IMR-90 (cell line): ENCODE results near the gene LMBR1L. TPM values are rescaled to one million over a fixed set of nuclear protein-coding genes. Genes with fewer than 3 reads are reported as not detected.

Experiments used
- ATAC-seq: fragments of 200-7000 bp; cut with Tn5 transposase; 2 replicates; pipeline ENCODE4 v1.9.1; 2020; ENCODE audit warnings: low read depth, mild to moderate bottlenecking, moderate library complexity
- BruUV-seq: library from RNA; stranded (reverse); fragments of 400-500 nt; replicated peaks from 2 replicates; lab custom pipeline; 2021; lab: Mats Ljungman, UMichigan
- CTCF ChIA-PET: fragments of 300-600 bp; formaldehyde crosslinking; extraction: SDS; loops from one replicate; lab custom pipeline; 2021; ENCODE audit warnings: antibody characterized with exemption; lab: Yijun Ruan, JAX
- POLR2A ChIA-PET: fragments of 300-600 bp; sonication (Branson Sonifier 250); formaldehyde crosslinking; loops from one replicate; lab custom pipeline; 2022; ENCODE audit warnings: antibody characterized with exemption; ENCODE audit not compliant: unreplicated experiment; lab: Charles Lee
- DNase-seq: peaks from one replicate; pipeline ENCODE4 v3.0.0; 2013
- H2AFZ ChIP-seq: replicated peaks from 2 replicates; pipeline ENCODE3; 2013; ENCODE audit warnings: low read length, mild to moderate bottlenecking; ENCODE audit not compliant: poor library complexity
- H2AK5ac ChIP-seq: 2 replicates; pipeline ENCODE4 v1.6.1; 2013; ENCODE audit warnings: low read depth, low read length, inconsistent platforms
- H2AK9ac ChIP-seq: replicated peaks from 2 replicates; pipeline ENCODE3; 2013; ENCODE audit warnings: mild to moderate bottlenecking, low read depth, low read length, moderate library complexity; ENCODE audit not compliant: poor library complexity
- H2BK120ac ChIP-seq: 2 replicates; pipeline ENCODE4 v1.6.1; 2013; ENCODE audit warnings: low read depth, low read length, inconsistent platforms
- H2BK15ac ChIP-seq: 3 replicates; pipeline ENCODE4 v1.6.1; 2013; ENCODE audit warnings: low read depth, low read length, inconsistent platforms
- H2BK20ac ChIP-seq: 2 replicates; pipeline ENCODE4 v1.6.1; 2013; ENCODE audit warnings: low read depth, mild to moderate bottlenecking, inconsistent platforms, low read length, moderate library complexity
- H2BK5ac ChIP-seq: 2 replicates; pipeline ENCODE4 v1.6.1; 2013; ENCODE audit warnings: mild to moderate bottlenecking, low read depth, low read length, inconsistent platforms; ENCODE audit not compliant: poor library complexity, severe bottlenecking
- H3K14ac ChIP-seq: replicated peaks from 2 replicates; pipeline ENCODE4 v1.6.1; 2013; ENCODE audit warnings: low read depth, low read length, inconsistent platforms
- H3K18ac ChIP-seq: 2 replicates; pipeline ENCODE4 v1.6.1; 2013; ENCODE audit warnings: low read depth, low read length, control low read depth
- H3K23ac ChIP-seq: 2 replicates; pipeline ENCODE4 v1.6.1; 2013; ENCODE audit warnings: low read depth, low read length, inconsistent platforms
- H3K27ac ChIP-seq: 2 replicates; pipeline ENCODE4 v1.5.1; 2013; ENCODE audit warnings: mild to moderate bottlenecking, control low read depth, low read length; ENCODE audit not compliant: insufficient read depth
- H3K27me3 ChIP-seq: 2 replicates; pipeline ENCODE4 v1.6.1; 2013; ENCODE audit warnings: low read length; ENCODE audit not compliant: control insufficient read depth, insufficient read depth
- H3K36me3 ChIP-seq: 2 replicates; pipeline ENCODE4 v1.6.1; 2013; ENCODE audit warnings: low read length, mixed read lengths; ENCODE audit not compliant: control insufficient read depth, insufficient read depth
- H3K4ac ChIP-seq: 2 replicates; pipeline ENCODE4 v1.6.1; 2013; ENCODE audit warnings: low read depth, low read length, inconsistent platforms
- H3K4me1 ChIP-seq: 2 replicates; pipeline ENCODE4 v1.6.1; 2013; ENCODE audit warnings: low read length, mixed read lengths; ENCODE audit not compliant: control insufficient read depth, insufficient read depth
- H3K4me2 ChIP-seq: 2 replicates; pipeline ENCODE4 v1.6.1; 2013; ENCODE audit warnings: low read depth, mild to moderate bottlenecking, control low read depth, low read length, moderate library complexity
- H3K4me3 ChIP-seq: 2 replicates; pipeline ENCODE4 v1.5.1; 2013; ENCODE audit warnings: low read depth, mild to moderate bottlenecking, control low read depth, low read length, moderate library complexity; ENCODE audit not compliant: insufficient read depth
- H3K56ac ChIP-seq: 2 replicates; pipeline ENCODE4 v1.6.1; 2013; ENCODE audit warnings: low read length, inconsistent platforms; ENCODE audit not compliant: insufficient read depth; ENCODE audit errors: extremely low read depth
- H3K79me1 ChIP-seq, 2 experiments: 2 replicates each; pipeline ENCODE4 v1.6.1; 2013; ENCODE audit warnings: low read length in 2 of 2, inconsistent platforms in 1 of 2, low read depth in 1 of 2
- H3K9ac ChIP-seq: 2 replicates; pipeline ENCODE4 v1.6.1; 2013; ENCODE audit warnings: low read depth, low read length, control low read depth
- H3K9me1 ChIP-seq: 2 replicates; pipeline ENCODE4 v1.6.1; 2013; ENCODE audit warnings: low read length, inconsistent platforms; ENCODE audit not compliant: insufficient read depth
- H3K9me3 ChIP-seq: 2 replicates; pipeline ENCODE4 v1.6.1; 2013; ENCODE audit warnings: low read length; ENCODE audit not compliant: control insufficient read depth, insufficient read depth
- H4K20me1 ChIP-seq: 2 replicates; pipeline ENCODE4 v1.6.1; 2013; ENCODE audit warnings: low read length, inconsistent platforms; ENCODE audit not compliant: insufficient read depth
- H4K5ac ChIP-seq: 2 replicates; pipeline ENCODE4 v1.6.1; 2013; ENCODE audit warnings: mild to moderate bottlenecking, low read depth, low read length, control low read depth
- H4K8ac ChIP-seq, 2 experiments: 2 replicates each; pipeline ENCODE4 v1.6.1; 2013; ENCODE audit warnings: low read depth in 2 of 2, low read length in 2 of 2, control low read depth in 1 of 2, inconsistent platforms in 1 of 2
- H4K91ac ChIP-seq: 2 replicates; pipeline ENCODE4 v1.6.1; 2013; ENCODE audit warnings: low read depth, low read length, inconsistent platforms; ENCODE audit not compliant: insufficient read depth
- BHLHE40 ChIP-seq: fragments of 150-350 bp; IDR thresholded peaks from 2 replicates; pipeline ENCODE4 v1.6.1; 2016; ENCODE audit warnings: mild to moderate bottlenecking, low read depth, low read length
- CEBPB ChIP-seq: IDR thresholded peaks from 2 replicates; pipeline ENCODE4 v1.6.1; 2012; ENCODE audit warnings: low read depth, low read length, improper control_type of control experiment
- CHD1 ChIP-seq: IDR thresholded peaks from 2 replicates; pipeline ENCODE4 v1.6.1; 2012; ENCODE audit warnings: low read depth, low read length, improper control_type of control experiment
- FOS ChIP-seq: fragments of 150-350 bp; IDR thresholded peaks from 2 replicates; pipeline ENCODE4 v1.6.1; 2016; ENCODE audit warnings: low read depth, low read length
- MAFK ChIP-seq: IDR thresholded peaks from 2 replicates; pipeline ENCODE4 v1.6.1; 2012; ENCODE audit warnings: low read depth, low read length, improper control_type of control experiment
- MXI1 ChIP-seq: IDR thresholded peaks from 2 replicates; pipeline ENCODE4 v1.6.1; 2012; ENCODE audit warnings: low read depth, mild to moderate bottlenecking, low read length, moderate library complexity, borderline replicate concordance
- NFE2L2 ChIP-seq: fragments of 150-350 bp; IDR thresholded peaks from 2 replicates; pipeline ENCODE4 v1.6.1; 2016; ENCODE audit warnings: low read depth, mild to moderate bottlenecking, low read length
- POLR2A ChIP-seq: IDR thresholded peaks from 2 replicates; pipeline ENCODE4 v1.6.1; 2012; ENCODE audit warnings: mild to moderate bottlenecking, low read depth, low read length
- RAD21 ChIP-seq: IDR thresholded peaks from 2 replicates; pipeline ENCODE4 v1.6.1; 2012; ENCODE audit warnings: low read length, improper control_type of control experiment
- RCOR1 ChIP-seq: IDR thresholded peaks from 2 replicates; pipeline ENCODE4 v1.6.1; 2012; ENCODE audit warnings: mild to moderate bottlenecking, low read length, improper control_type of control experiment; ENCODE audit not compliant: insufficient replicate concordance
- RFX5 ChIP-seq: IDR thresholded peaks from 2 replicates; pipeline ENCODE4 v1.8.0; 2012; ENCODE audit warnings: low read depth, mild to moderate bottlenecking, low read length, moderate library complexity
- SMC3 ChIP-seq: fragments of 150-350 bp; IDR thresholded peaks from 2 replicates; pipeline ENCODE4 v1.6.1; 2016; ENCODE audit warnings: low read depth, mild to moderate bottlenecking, antibody characterized with exemption, low read length, moderate library complexity
- WGBS, 2 experiments: methylation state at CpG; one replicate each; pipeline versions ENCODE4 v1.1.5 to v1.1.7; 2013; ENCODE audit warnings: missing lambda C conversion rate in 2 of 2; ENCODE audit not compliant: insufficient read length in 1 of 2; ENCODE audit errors: extremely low coverage in 2 of 2; 5-methylcytosine and 5-hydroxymethylcytosine counted together
- dilution Hi-C: fragments of 300-500 bp; cut with HindIII; formaldehyde crosslinking; loops from one replicate; pipeline ENCODE4 v1.14.3; 2018; ENCODE audit warnings: low sequenced_read_pairs; ENCODE audit not compliant: unreplicated experiment
- in situ Hi-C: fragments of 300-500 bp; cut with MboI; formaldehyde crosslinking; loops from 3 replicates; pipeline ENCODE4 v1.14.3; 2019; ENCODE audit warnings: low sequenced_read_pairs, inconsistent platforms, mixed read lengths
- intact Hi-C: fragments of 100-400 bp; cut with micrococcal nuclease; formaldehyde crosslinking; loops from 2 replicates; pipeline ENCODE4 v1.10.0; 2022
- polyA plus RNA-seq, 3 experiments: library from polyadenylated mRNA; depleted of rRNA; stranded (reverse); fragments of >200 nt; gene quantifications; 2 replicates each; pipeline ENCODE4 v1.2.3, GENCODE V29; 2012; ENCODE audit warnings: low replicate concordance in 1 of 3
- total RNA-seq: library from RNA; depleted of rRNA; stranded (reverse); fragments of >200 nt; gene quantifications from 2 replicates; pipeline ENCODE4 v1.2.3, GENCODE V29; 2012
- TF ChIP-seq, protein P1 (sequence below): conservative IDR thresholded peaks from 2 replicates; pipeline ENCODE4 v1.5.1; 2012; ENCODE audit warnings: mild to moderate bottlenecking, low read depth, low read length, improper control_type of control experiment
- TF ChIP-seq, protein P2 (sequence below): fragments of 150-350 bp; IDR thresholded peaks from 2 replicates; pipeline ENCODE4 v1.6.1; 2017; ENCODE audit warnings: mild to moderate bottlenecking, antibody characterized with exemption, low read length, low read depth

Gene LMBR1L
- total and polyA plus RNA-seq, 2 of the 4 experiments (the other 2 are of a cell fraction), result 33.0 to 44.6 TPM

DNA sequence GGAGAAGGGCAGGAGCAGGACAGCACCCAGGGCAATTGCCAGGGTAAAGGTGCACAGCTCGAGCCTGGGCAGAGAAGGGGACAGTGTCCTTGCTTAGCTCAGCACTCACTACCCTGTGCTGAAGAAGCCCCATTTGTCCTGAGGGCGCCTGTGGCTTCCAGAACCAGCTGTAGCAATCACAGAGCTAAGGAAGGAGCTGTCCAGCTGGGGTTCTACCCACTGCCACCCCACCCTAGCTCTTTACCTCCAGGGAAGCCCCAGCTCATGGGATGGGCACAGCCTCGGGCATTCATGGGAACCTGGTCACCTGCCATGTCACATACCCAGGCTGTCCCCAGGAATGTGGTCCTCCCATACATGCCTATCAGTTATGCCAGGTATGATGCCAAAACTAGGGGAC lies 5.8 kb downstream of the LMBR1L start:
- TF ChIP-seq MXI1, result no peak
- TF ChIP-seq BHLHE40, result no peak
- no peak for TF ChIP-seq CHD1
- no peak for TF ChIP-seq FOS
- TF ChIP-seq RCOR1, result no peak
- TF ChIP-seq, protein P1, sequence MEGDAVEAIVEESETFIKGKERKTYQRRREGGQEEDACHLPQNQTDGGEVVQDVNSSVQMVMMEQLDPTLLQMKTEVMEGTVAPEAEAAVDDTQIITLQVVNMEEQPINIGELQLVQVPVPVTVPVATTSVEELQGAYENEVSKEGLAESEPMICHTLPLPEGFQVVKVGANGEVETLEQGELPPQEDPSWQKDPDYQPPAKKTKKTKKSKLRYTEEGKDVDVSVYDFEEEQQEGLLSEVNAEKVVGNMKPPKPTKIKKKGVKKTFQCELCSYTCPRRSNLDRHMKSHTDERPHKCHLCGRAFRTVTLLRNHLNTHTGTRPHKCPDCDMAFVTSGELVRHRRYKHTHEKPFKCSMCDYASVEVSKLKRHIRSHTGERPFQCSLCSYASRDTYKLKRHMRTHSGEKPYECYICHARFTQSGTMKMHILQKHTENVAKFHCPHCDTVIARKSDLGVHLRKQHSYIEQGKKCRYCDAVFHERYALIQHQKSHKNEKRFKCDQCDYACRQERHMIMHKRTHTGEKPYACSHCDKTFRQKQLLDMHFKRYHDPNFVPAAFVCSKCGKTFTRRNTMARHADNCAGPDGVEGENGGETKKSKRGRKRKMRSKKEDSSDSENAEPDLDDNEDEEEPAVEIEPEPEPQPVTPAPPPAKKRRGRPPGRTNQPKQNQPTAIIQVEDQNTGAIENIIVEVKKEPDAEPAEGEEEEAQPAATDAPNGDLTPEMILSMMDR, result no peak
- no peak for TF ChIP-seq POLR2A
- no peak for TF ChIP-seq RFX5
- TF ChIP-seq, protein P2, sequence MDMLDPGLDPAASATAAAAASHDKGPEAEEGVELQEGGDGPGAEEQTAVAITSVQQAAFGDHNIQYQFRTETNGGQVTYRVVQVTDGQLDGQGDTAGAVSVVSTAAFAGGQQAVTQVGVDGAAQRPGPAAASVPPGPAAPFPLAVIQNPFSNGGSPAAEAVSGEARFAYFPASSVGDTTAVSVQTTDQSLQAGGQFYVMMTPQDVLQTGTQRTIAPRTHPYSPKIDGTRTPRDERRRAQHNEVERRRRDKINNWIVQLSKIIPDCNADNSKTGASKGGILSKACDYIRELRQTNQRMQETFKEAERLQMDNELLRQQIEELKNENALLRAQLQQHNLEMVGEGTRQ, result no peak
- TF ChIP-seq NFE2L2, result no peak
- TF ChIP-seq SMC3, result no peak
- TF ChIP-seq MAFK, result no peak
- TF ChIP-seq CEBPB, result no peak
- no peak for TF ChIP-seq RAD21
- WGBS, 2 experiments, result 80% methylated on average over 1 of the region's 3 CpGs; no CpG with 5 or more reads in 1 of the 2 experiments
- Histone ChIP-seq H3K23ac (no peak overlapping the region), H4K91ac (no peak overlapping the region), H2AK9ac (peak overlapping the region; percentile 46), H3K56ac (no peak overlapping the region), H2AK5ac (no peak overlapping the region), H2BK15ac (no peak overlapping the region), H3K4ac (no peak overlapping the region), H2BK120ac (no peak overlapping the region), H2BK5ac (no peak overlapping the region), H3K18ac (no peak overlapping the region), H3K27ac (no peak overlapping the region), H4K5ac (no peak overlapping the region), H3K14ac (no peak overlapping the region), H2BK20ac (no peak overlapping the region), H3K4me2 (no peak overlapping the region), H3K9ac (no peak overlapping the region), H3K4me1 (peaks cover 13% of the 10 kb centered on the region), H2AFZ (no peak overlapping the region), H3K4me3 (no peak overlapping the region), H3K9me1 (peaks cover 36% of the 10 kb centered on the region), H3K79me1 (peaks cover 44 to 69% of the 10 kb centered on the region in 2 experiments), H3K9me3 (no peaks in the 10 kb centered on the region), H3K36me3 (peaks cover 63% of the 10 kb centered on the region), H4K20me1 (peaks cover 61% of the 10 kb centered on the region), H4K8ac (no peak overlapping the region), H3K27me3 (no peaks in the 10 kb centered on the region)
- BruUV-seq, result no TSS peak
- ATAC-seq, result no peak
- no peak for DNase-seq
- POLR2A ChIA-PET, result no interaction called here
- dilution Hi-C loops, result no loop called here
- CTCF ChIA-PET, result interaction anchor here (0.6 kb wide), 1 partner anchor 164 kb away, joined by 5 read pairs; no protein-coding TSS in a partner anchor
- intact Hi-C loops, result no loop called here
- in situ Hi-C loops, result no loop called here
